Measurements from ENCODE around the gene LUZP1. TPM values are rescaled to one million over a fixed set of nuclear protein-coding genes. Genes with fewer than 3 reads are reported as not detected.

LUZP1 gene
- total RNA-seq, 1 donor from 2014 or later: 32.0 TPM

- Mint-ChIP-seq H3K27me3 (ENCODE audit: unreplicated experiment) (peaks cover 3% of the 10 kb centered on the region), H3K4me3 (ENCODE audit: unreplicated experiment) (no peak overlapping the region), H3K36me3 (ENCODE audit: unreplicated experiment) (no peaks in the 10 kb centered on the region), H3K4me1 (ENCODE audit: low read depth, unreplicated experiment) (peaks cover 9% of the 10 kb centered on the region), H3K9me3 (ENCODE audit: unreplicated experiment) (no peaks in the 10 kb centered on the region), H3K27ac (ENCODE audit: unreplicated experiment) (no peak overlapping the region)
- TF ChIP-seq CTCF (IDR thresholded peaks at IDR 0.05; ENCODE audit: partially characterized antibody, unreplicated experiment): no peak
- DNase-seq: no peak
Measured at GRCh38 chr1:23149114-23149513, 19.5 kb downstream of the LUZP1 start.

- Mint-ChIP-seq H3K27ac (ENCODE audit: unreplicated experiment) (no peak overlapping the region), H3K9me3 (ENCODE audit: unreplicated experiment) (no peaks in the 10 kb centered on the region), H3K36me3 (ENCODE audit: unreplicated experiment) (no peaks in the 10 kb centered on the region), H3K4me3 (ENCODE audit: unreplicated experiment) (no peak overlapping the region), H3K4me1 (ENCODE audit: low read depth, unreplicated experiment) (peaks cover 10% of the 10 kb centered on the region), H3K27me3 (ENCODE audit: unreplicated experiment) (peaks cover 3% of the 10 kb centered on the region)
- no peak for TF ChIP-seq CTCF (IDR thresholded peaks at IDR 0.05; ENCODE audit: partially characterized antibody, unreplicated experiment)
- DNase-seq: no peak
Measured at GRCh38 chr1:23148084-23148483, 20.6 kb downstream of the LUZP1 start.

- no peak for DNase-seq
- TF ChIP-seq CTCF (IDR thresholded peaks at IDR 0.05; ENCODE audit: partially characterized antibody, unreplicated experiment): no peak
- Mint-ChIP-seq H3K27me3 (ENCODE audit: unreplicated experiment) (no peaks in the 10 kb centered on the region), H3K4me1 (ENCODE audit: low read depth, unreplicated experiment) (peaks cover 8% of the 10 kb centered on the region), H3K36me3 (ENCODE audit: unreplicated experiment) (no peaks in the 10 kb centered on the region), H3K27ac (ENCODE audit: unreplicated experiment) (no peak overlapping the region), H3K9me3 (ENCODE audit: unreplicated experiment) (no peaks in the 10 kb centered on the region), H3K4me3 (ENCODE audit: unreplicated experiment) (no peak overlapping the region)
Measured at GRCh38 chr1:23140940-23141596, 27.6 kb downstream of the LUZP1 start.

- no peak for DNase-seq
- no peaks in the 10 kb centered on the region for H3K9me3 Mint-ChIP-seq (ENCODE audit: unreplicated experiment)
- no peaks in the 10 kb centered on the region for H3K27me3 Mint-ChIP-seq (ENCODE audit: unreplicated experiment)
- no peak overlapping the region for H3K4me3 Mint-ChIP-seq (ENCODE audit: unreplicated experiment)
- H3K36me3 Mint-ChIP-seq (ENCODE audit: unreplicated experiment): no peaks in the 10 kb centered on the region
- TF ChIP-seq CTCF (IDR thresholded peaks at IDR 0.05; ENCODE audit: partially characterized antibody, unreplicated experiment): no peak
- H3K27ac Mint-ChIP-seq (ENCODE audit: unreplicated experiment): no peak overlapping the region
- H3K4me1 Mint-ChIP-seq (ENCODE audit: low read depth, unreplicated experiment): no peaks in the 10 kb centered on the region
Measured at GRCh38 chr1:23135268-23135667, 33.4 kb downstream of the LUZP1 start.

GRCh38 chr1:23134055-23134454 is 34.6 kb downstream of the LUZP1 start:
- Mint-ChIP-seq H3K27ac (ENCODE audit: unreplicated experiment) (no peak overlapping the region), H3K9me3 (ENCODE audit: unreplicated experiment) (no peaks in the 10 kb centered on the region), H3K27me3 (ENCODE audit: unreplicated experiment) (no peaks in the 10 kb centered on the region), H3K4me1 (ENCODE audit: low read depth, unreplicated experiment) (peaks cover 2% of the 10 kb centered on the region), H3K4me3 (ENCODE audit: unreplicated experiment) (no peak overlapping the region), H3K36me3 (ENCODE audit: unreplicated experiment) (no peaks in the 10 kb centered on the region)
- TF ChIP-seq CTCF (IDR thresholded peaks at IDR 0.05; ENCODE audit: partially characterized antibody, unreplicated experiment): no peak
- DNase-seq: no peak

Measured in glutamatergic neuron (in vitro differentiated cells).